ENCODE data around the gene RGS7. TPM values are rescaled to one million over a fixed set of nuclear protein-coding genes. Genes with fewer than 3 reads are reported as not detected.
"Not testable (repeated sequence)": the region's sequence is repeated elsewhere in the genome, so short reads cannot be mapped to it uniquely, and the experiment has no call there.

The RGS7 gene
- total and polyA plus RNA-seq, 2 experiments from 2014 or later: 0.32 to 1.7 TPM

GRCh38 chr1:241177660-241178059 lies 179.3 kb downstream of the RGS7 start:
- in situ Hi-C loops (cut with MboI): no loop called here
- Histone ChIP-seq H3K36me3 (ENCODE audit: low read depth) (no peaks in the 10 kb centered on the region), H3K4me2 (ENCODE audit: unreplicated experiment) (no peak overlapping the region), H3K9me3 (ENCODE audit: low read depth) (no peaks in the 10 kb centered on the region), H3K4me1 (ENCODE audit: insufficient read depth) (no peaks in the 10 kb centered on the region), H3K9me2 (ENCODE audit: insufficient read depth) (no peaks in the 10 kb centered on the region), H3K27ac (no peak overlapping the region), H2AFZ (no peak overlapping the region), H3K9ac (no peak overlapping the region), H4K20me1 (ENCODE audit: insufficient read depth) (no peaks in the 10 kb centered on the region), H3K4me3 (no peak overlapping the region), H3F3A (ENCODE audit: insufficient read depth) (no peaks in the 10 kb centered on the region), H3K27me3 (replicated peaks; ENCODE audit: insufficient read depth) (no peaks in the 10 kb centered on the region), H3K79me2 (ENCODE audit: insufficient read depth) (no peaks in the 10 kb centered on the region)
- no peak for DNase-seq
- no peak for TF ChIP-seq EZH2phosphoT487 (IDR thresholded peaks at IDR 0.05; ENCODE audit: insufficient read depth, low read depth)
- no peak for TF ChIP-seq EZH2 (IDR thresholded peaks at IDR 0.05; ENCODE audit: insufficient read depth, poor library complexity, severe bottlenecking)
- WGBS, 2 experiments (ENCODE audit: low coverage in 1 of 2, low lambda C conversion rate in 2 of 2, missing lambda C conversion rate in 2 of 2): 5 to 9% methylated on average over 1 of the region's 1 CpG

DNA sequence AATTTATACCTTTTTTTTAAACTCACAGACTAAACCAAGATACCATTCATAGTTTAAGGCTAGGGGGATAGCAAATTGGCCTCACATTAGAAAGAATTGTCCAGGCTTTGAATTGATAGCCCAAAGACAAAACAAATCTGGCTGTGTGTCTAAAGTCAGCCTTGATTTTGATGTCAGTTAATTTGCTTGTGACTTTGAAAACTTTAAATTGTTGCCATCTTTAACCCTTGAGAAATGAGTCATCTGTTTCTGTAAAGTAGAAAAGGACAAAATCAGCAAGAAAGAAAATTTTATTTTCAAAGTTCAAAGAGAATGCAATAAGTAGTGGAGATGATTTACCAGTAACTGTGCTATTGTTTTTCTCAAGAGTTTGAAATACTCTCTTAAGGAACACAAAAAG lies 184.5 kb downstream of the RGS7 start:
- DNase-seq: no peak
- Histone ChIP-seq H3K36me3 (ENCODE audit: low read depth) (no peaks in the 10 kb centered on the region), H3K4me2 (ENCODE audit: unreplicated experiment) (no peak overlapping the region), H3F3A (ENCODE audit: insufficient read depth) (no peaks in the 10 kb centered on the region), H3K9me2 (ENCODE audit: insufficient read depth) (no peaks in the 10 kb centered on the region), H3K27ac (no peak overlapping the region), H2AFZ (no peak overlapping the region), H3K27me3 (replicated peaks; ENCODE audit: insufficient read depth) (no peaks in the 10 kb centered on the region; the same call in 1 of the 2 replicates), H3K9ac (no peak overlapping the region), H3K9me3 (ENCODE audit: low read depth) (no peaks in the 10 kb centered on the region), H3K4me3 (no peak overlapping the region), H3K79me2 (ENCODE audit: insufficient read depth) (no peaks in the 10 kb centered on the region), H4K20me1 (ENCODE audit: insufficient read depth) (no peaks in the 10 kb centered on the region), H3K4me1 (ENCODE audit: insufficient read depth) (no peaks in the 10 kb centered on the region)
- TF ChIP-seq EZH2 (IDR thresholded peaks at IDR 0.05; ENCODE audit: insufficient read depth, poor library complexity, severe bottlenecking) (no peak), EZH2phosphoT487 (IDR thresholded peaks at IDR 0.05; ENCODE audit: insufficient read depth, low read depth) (no peak)
- in situ Hi-C loops (cut with MboI): no loop called here

GRCh38 chr1:241171991-241172390 lies 185.0 kb downstream of the RGS7 start:
- H3F3A ChIP-seq (ENCODE audit: insufficient read depth): no peaks in the 10 kb centered on the region
- no peak for DNase-seq
- 0 to 2% methylated on average over 3 of the region's 3 CpGs for WGBS, 2 experiments (ENCODE audit: low coverage in 1 of 2, low lambda C conversion rate in 2 of 2, missing lambda C conversion rate in 2 of 2)
- in situ Hi-C loops (cut with MboI): no loop called here
- H3K9me2 ChIP-seq (ENCODE audit: insufficient read depth): no peaks in the 10 kb centered on the region
- H3K36me3 ChIP-seq (ENCODE audit: low read depth): no peaks in the 10 kb centered on the region
- no peak overlapping the region for H3K27ac ChIP-seq
- no peak overlapping the region for H2AFZ ChIP-seq
- no peak overlapping the region for H3K9ac ChIP-seq
- TF ChIP-seq EZH2 (IDR thresholded peaks at IDR 0.05; ENCODE audit: insufficient read depth, poor library complexity, severe bottlenecking) (no peak), EZH2phosphoT487 (IDR thresholded peaks at IDR 0.05; ENCODE audit: insufficient read depth, low read depth) (no peak)
- no peaks in the 10 kb centered on the region for H4K20me1 ChIP-seq (ENCODE audit: insufficient read depth)
- no peaks in the 10 kb centered on the region for H3K9me3 ChIP-seq (ENCODE audit: low read depth)
- H3K27me3 ChIP-seq (replicated peaks; ENCODE audit: insufficient read depth): no peaks in the 10 kb centered on the region; the same call in 1 of the 2 replicates
- no peaks in the 10 kb centered on the region for H3K4me1 ChIP-seq (ENCODE audit: insufficient read depth)
- H3K4me2 ChIP-seq (ENCODE audit: unreplicated experiment): no peak overlapping the region
- no peak overlapping the region for H3K4me3 ChIP-seq
- no peaks in the 10 kb centered on the region for H3K79me2 ChIP-seq (ENCODE audit: insufficient read depth)

- Histone ChIP-seq H3K4me2 (ENCODE audit: unreplicated experiment) (no peak overlapping the region), H3K4me3 (no peak overlapping the region), H3K36me3 (ENCODE audit: low read depth) (no peaks in the 10 kb centered on the region), H3K9ac (no peak overlapping the region), H3K9me2 (ENCODE audit: insufficient read depth) (no peaks in the 10 kb centered on the region), H3F3A (ENCODE audit: insufficient read depth) (no peaks in the 10 kb centered on the region), H3K9me3 (ENCODE audit: low read depth) (no peaks in the 10 kb centered on the region), H3K79me2 (ENCODE audit: insufficient read depth) (no peaks in the 10 kb centered on the region), H4K20me1 (ENCODE audit: insufficient read depth) (no peaks in the 10 kb centered on the region), H3K27me3 (replicated peaks; ENCODE audit: insufficient read depth) (no peaks in the 10 kb centered on the region; the same call in 1 of the 2 replicates), H3K4me1 (ENCODE audit: insufficient read depth) (no peaks in the 10 kb centered on the region), H2AFZ (no peak overlapping the region), H3K27ac (no peak overlapping the region)
- in situ Hi-C loops (cut with MboI): no loop called here
- DNase-seq: no peak
- TF ChIP-seq EZH2phosphoT487 (IDR thresholded peaks at IDR 0.05; ENCODE audit: insufficient read depth, low read depth) (no peak), EZH2 (IDR thresholded peaks at IDR 0.05; ENCODE audit: insufficient read depth, poor library complexity, severe bottlenecking) (no peak)
- 44 to 51% methylated on average over 13 to 14 of the region's 14 CpGs for WGBS, 2 experiments (ENCODE audit: low coverage in 1 of 2, low lambda C conversion rate in 2 of 2, missing lambda C conversion rate in 2 of 2)
Observed at GRCh38 chr1:241167121-241167630, 189.8 kb downstream of the RGS7 start.

DNA sequence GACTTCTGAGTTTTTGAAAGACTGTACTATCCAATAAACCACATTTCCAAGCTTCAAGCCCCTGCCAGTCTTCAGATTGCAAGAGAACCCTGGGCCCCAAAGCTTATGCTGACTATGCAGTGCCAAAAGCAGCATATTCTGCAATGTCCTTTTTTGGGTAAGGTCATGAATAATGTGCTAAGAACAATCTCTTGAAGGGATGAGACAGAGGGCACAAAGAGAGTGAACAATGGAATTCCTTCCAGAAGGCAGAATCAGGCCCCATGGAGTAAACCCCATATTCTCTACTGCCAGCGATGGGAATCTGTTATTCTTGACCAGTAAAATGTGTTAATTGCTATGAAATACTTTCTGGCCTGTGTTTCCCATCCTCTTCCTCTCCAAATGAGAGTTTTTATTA lies 190.4 kb downstream of the RGS7 start:
- H3K36me3 ChIP-seq (ENCODE audit: low read depth): no peaks in the 10 kb centered on the region
- H3K79me2 ChIP-seq (ENCODE audit: insufficient read depth): no peaks in the 10 kb centered on the region
- H3K27ac ChIP-seq: no peak overlapping the region
- TF ChIP-seq EZH2phosphoT487 (IDR thresholded peaks at IDR 0.05; ENCODE audit: insufficient read depth, low read depth) (no peak), EZH2 (IDR thresholded peaks at IDR 0.05; ENCODE audit: insufficient read depth, poor library complexity, severe bottlenecking) (no peak)
- no peaks in the 10 kb centered on the region for H3F3A ChIP-seq (ENCODE audit: insufficient read depth)
- H4K20me1 ChIP-seq (ENCODE audit: insufficient read depth): no peaks in the 10 kb centered on the region
- 19 to 30% methylated on average over 1 of the region's 1 CpG for WGBS, 2 experiments (ENCODE audit: low coverage in 1 of 2, low lambda C conversion rate in 2 of 2, missing lambda C conversion rate in 2 of 2)
- H3K9me3 ChIP-seq (ENCODE audit: low read depth): no peaks in the 10 kb centered on the region
- no peak for DNase-seq
- in situ Hi-C loops (cut with MboI): no loop called here
- H2AFZ ChIP-seq: no peak overlapping the region
- H3K4me1 ChIP-seq (ENCODE audit: insufficient read depth): no peaks in the 10 kb centered on the region
- no peak overlapping the region for H3K9ac ChIP-seq
- H3K4me3 ChIP-seq: no peak overlapping the region
- no peaks in the 10 kb centered on the region; the same call in 1 of the 2 replicates for H3K27me3 ChIP-seq (replicated peaks; ENCODE audit: insufficient read depth)
- no peaks in the 10 kb centered on the region for H3K9me2 ChIP-seq (ENCODE audit: insufficient read depth)
- no peak overlapping the region for H3K4me2 ChIP-seq (ENCODE audit: unreplicated experiment)

DNA sequence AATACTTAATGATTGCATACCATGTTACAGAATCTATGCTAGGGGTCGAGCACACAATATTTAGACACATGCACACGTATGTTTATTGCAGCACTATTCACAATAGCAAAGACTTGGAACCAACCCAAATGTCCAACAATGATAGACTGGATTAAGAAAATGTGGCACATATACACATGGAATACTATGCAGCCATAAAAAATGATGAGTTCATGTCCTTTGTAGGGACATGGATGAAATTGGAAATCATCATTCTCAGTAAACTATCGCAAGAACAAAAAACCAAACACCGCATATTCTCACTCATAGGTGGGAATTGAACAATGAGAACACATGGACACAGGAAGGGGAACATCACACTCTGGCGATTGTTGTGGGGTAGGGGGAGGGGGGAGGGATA lies 191.7 kb downstream of the RGS7 start:
- H3K4me3 ChIP-seq; H3K9me2 ChIP-seq (ENCODE audit: insufficient read depth); H3K27ac ChIP-seq; H3K4me2 ChIP-seq (ENCODE audit: unreplicated experiment); H3F3A ChIP-seq (ENCODE audit: insufficient read depth); H3K9me3 ChIP-seq (ENCODE audit: low read depth); H2AFZ ChIP-seq; H4K20me1 ChIP-seq (ENCODE audit: insufficient read depth); H3K4me1 ChIP-seq (ENCODE audit: insufficient read depth); H3K36me3 ChIP-seq (ENCODE audit: low read depth); DNase-seq; H3K27me3 ChIP-seq (replicated peaks; ENCODE audit: insufficient read depth); H3K79me2 ChIP-seq (ENCODE audit: insufficient read depth); in situ Hi-C loops (cut with MboI); H3K9ac ChIP-seq: not testable (repeated sequence)
- WGBS, 2 experiments (ENCODE audit: low coverage in 1 of 2, low lambda C conversion rate in 2 of 2, missing lambda C conversion rate in 2 of 2): 37 to 41% methylated on average over 2 to 5 of the region's 5 CpGs

All from GM23248 (cell line).